GM21360 (cell line): ENCODE results near the gene BRK1.
A peak's percentile ranks its signal among the peaks of the same experiment; 100 is the strongest.
"Not testable (repeated sequence)": the region's sequence is repeated elsewhere in the genome, so short reads cannot be mapped to it uniquely, and the experiment has no call there.

Source experiments
- ATAC-seq: cut with Tn5 transposase; IDR thresholded peaks from one replicate; pipeline ENCODE4 v1.9.1; 2021; ENCODE audit warnings: mild to moderate bottlenecking, moderate library complexity; ENCODE audit not compliant: unreplicated experiment

BRK1 gene

GRCh38 chr3:10115326-10116137, at the start of gene BRK1:
BRK1 (plus strand) TSS chr3:10115675; CDS start chr3:10115702, 27 bp downstream.
- peak; percentile 94 for ATAC-seq

- not testable (repeated sequence) for ATAC-seq
These were observed 45.4 kb upstream of the BRK1 start for GRCh38 chr3:10070077-10070476.

- ATAC-seq = no peak
These were observed 40.8 kb upstream of the BRK1 start for GRCh38 chr3:10074666-10075065.

GRCh38 chr3:10081871-10082270, 33.6 kb upstream of the BRK1 start:
- no peak for ATAC-seq

GRCh38 chr3:10085738-10086137, 29.7 kb upstream of the BRK1 start:
- no peak for ATAC-seq

GRCh38 chr3:10088256-10088655, 27.2 kb upstream of the BRK1 start:
- ATAC-seq = no peak

GRCh38 chr3:10090179-10090578, 25.3 kb upstream of the BRK1 start:
- no peak for ATAC-seq

GRCh38 chr3:10090774-10091173, 24.7 kb upstream of the BRK1 start:
- not testable (repeated sequence) for ATAC-seq

- ATAC-seq = not testable (repeated sequence)
These were observed 24.1 kb upstream of the BRK1 start for GRCh38 chr3:10091387-10091786.

GRCh38 chr3:10093678-10094077, 21.8 kb upstream of the BRK1 start:
- ATAC-seq = no peak

GRCh38 chr3:10099041-10099440, 16.4 kb upstream of the BRK1 start:
- ATAC-seq = no peak

- ATAC-seq = no peak
These were observed 8.6 kb upstream of the BRK1 start for GRCh38 chr3:10106919-10107318.

- ATAC-seq = no peak
These were observed 7.4 kb upstream of the BRK1 start, which contains the start of gene FANCD2OS for GRCh38 chr3:10108091-10108490. FANCD2OS (minus strand) TSS chr3:10108255; CDS start chr3:10104774, 3,481 bp downstream.

GRCh38 chr3:10116138-10116460, 624 bp downstream of the BRK1 start:
- no peak for ATAC-seq

- ATAC-seq = no peak
These were observed 1.5 kb downstream of the BRK1 start for GRCh38 chr3:10116928-10117327.

GRCh38 chr3:10119376-10119775, 3.9 kb downstream of the BRK1 start:
- no peak for ATAC-seq

GRCh38 chr3:10121064-10121463, 5.6 kb downstream of the BRK1 start:
- no peak for ATAC-seq

GRCh38 chr3:10122724-10123123, 7.2 kb downstream of the BRK1 start:
- no peak for ATAC-seq

- not testable (repeated sequence) for ATAC-seq
These were observed 20.4 kb downstream of the BRK1 start for GRCh38 chr3:10135872-10136271.

- no peak for ATAC-seq
These were observed 21.0 kb downstream of the BRK1 start for GRCh38 chr3:10136426-10137005.

- ATAC-seq = no peak
These were observed 21.7 kb downstream of the BRK1 start for GRCh38 chr3:10137178-10137577.

- no peak for ATAC-seq
These were observed 25.6 kb downstream of the BRK1 start for GRCh38 chr3:10140996-10141546.
